ENCODE data around the gene TREM2.

GRCh38 chr6:41111017-41111416 is 51.9 kb downstream of the TREM2 start:
- TF ChIP-seq CTCF (IDR thresholded peaks at IDR 0.05; ENCODE audit: low read length) (no peak), EZH2phosphoT487 (IDR thresholded peaks at IDR 0.05; ENCODE audit: low read length) (no peak)

Measured in MM.1S (cell line).